Prostate gland (tissue), 2 donors: ENCODE measurements around the gene SPAG4. TPM values are rescaled to one million over a fixed set of nuclear protein-coding genes. Genes with fewer than 3 reads are reported as not detected.

Experiments used
- DNase-seq: peaks from one replicate; pipeline ENCODE4 v3.0.0-alpha.2; 2019; ENCODE audit warnings: low spot score
- H3K27ac ChIP-seq, 2 donors: fragments of 200-600 bp; sonication (generic); 2 replicates each; pipeline ENCODE4 v1.5.1; 2017 to 2019
- H3K27me3 ChIP-seq: fragments of 200-600 bp; sonication (generic); replicated peaks from 2 replicates; pipeline ENCODE4 v1.5.1; 2019; ENCODE audit not compliant: insufficient read depth
- H3K36me3 ChIP-seq, 2 donors: fragments of 200-600 bp; sonication (generic); 1 replicate in 1 of 2; 2 replicates in 1 of 2; pipeline versions ENCODE4 v1.5.1 to v1.8.1; 2017 to 2019
- H3K4me1 ChIP-seq: fragments of 200-600 bp; sonication (generic); replicated peaks from 2 replicates; pipeline ENCODE4 v1.5.1; 2019
- H3K4me3 ChIP-seq, 2 donors: fragments of 200-600 bp; sonication (generic); 2 replicates each; pipeline ENCODE4 v1.5.1; 2017 to 2019
- H3K9me3 ChIP-seq: fragments of 200-600 bp; sonication (generic); 2 replicates; pipeline ENCODE4 v1.5.1; 2017
- CTCF ChIP-seq, 4 experiments: fragments of 200-600 bp in 2 of 4; fragments of 450-650 bp in 2 of 4; sonication (generic) in 2 of 4; IDR thresholded peaks; 1 replicate in 3 of 4; 2 replicates in 1 of 4; pipeline ENCODE4 v1.5.1; 2016 to 2019; ENCODE audit warnings: antibody characterized with exemption in 4 of 4, mild to moderate bottlenecking in 2 of 4, moderate library complexity in 2 of 4
- POLR2A ChIP-seq: fragments of 450-650 bp; IDR thresholded peaks from one replicate; pipeline ENCODE4 v1.6.1; 2016; ENCODE audit warnings: antibody characterized with exemption, mild to moderate bottlenecking
- POLR2AphosphoS5 ChIP-seq: sonication (generic); formaldehyde crosslinking; IDR thresholded peaks from one replicate; pipeline ENCODE4 v1.6.1; 2017; ENCODE audit warnings: antibody characterized with exemption
- WGBS: methylation state at CpG from one replicate; pipeline ENCODE4 v1.1.5; 2018; 5-methylcytosine and 5-hydroxymethylcytosine counted together
- intact Hi-C: fragments of 100-400 bp; cut with DNase I; formaldehyde crosslinking; loops from one replicate; pipeline ENCODE4 v1.14.2; 2022
- total RNA-seq, 2 donors: library from RNA; depleted of rRNA; stranded (reverse); fragments of >200 nt; gene quantifications; one replicate each; pipeline ENCODE4 v1.1.0, GENCODE V29; 2016

The SPAG4 gene
- total RNA-seq, 2 donors from 2014 or later, result 0.91 to 10.4 TPM

GRCh38 chr20:35629427-35630145 lies 14.0 kb downstream of the SPAG4 start:
- intact Hi-C loops, result no loop called here
- Histone ChIP-seq H3K4me3 (no peak overlapping the region), H3K27me3 (no peaks in the 10 kb centered on the region), H3K27ac (no peak overlapping the region), H3K36me3 (peaks cover 9 to 33% of the 10 kb centered on the region in 2 donors), H3K9me3 (no peaks in the 10 kb centered on the region), H3K4me1 (no peaks in the 10 kb centered on the region)
- 94% methylated on average over 12 of the region's 12 CpGs for WGBS
- no peak for DNase-seq
- TF ChIP-seq POLR2A (no peak), POLR2AphosphoS5 (no peak), CTCF (IDR thresholded peaks at IDR 0.05) (no peak)

DNA sequence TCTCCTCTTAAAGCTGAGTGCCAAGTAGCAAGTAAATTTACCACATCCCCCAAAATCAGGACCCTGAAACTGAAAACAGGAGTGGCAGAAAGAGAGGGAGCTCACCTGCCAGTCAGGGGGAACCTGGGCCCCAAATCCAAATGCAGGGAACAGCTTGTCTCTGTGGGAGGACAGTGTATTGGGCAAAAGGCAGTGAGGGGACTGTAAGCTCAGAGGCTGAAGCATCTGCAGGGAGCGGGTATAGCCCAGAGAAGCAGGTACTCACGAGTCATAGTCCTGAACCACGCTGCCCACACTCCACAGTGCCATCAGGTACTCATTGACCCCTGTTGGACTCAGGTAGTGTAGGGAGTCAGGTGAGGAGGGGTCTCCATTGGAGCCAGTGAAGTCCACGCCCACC lies 15.0 kb downstream of the SPAG4 start:
- peaks cover 9 to 29% of the 10 kb centered on the region in 2 donors for H3K36me3 ChIP-seq
- 92% methylated on average over 3 of the region's 4 CpGs for WGBS
- no peak for DNase-seq
- intact Hi-C loops, result no loop called here
- H3K4me1 ChIP-seq, result no peaks in the 10 kb centered on the region
- H3K27ac ChIP-seq, result no peak overlapping the region
- TF ChIP-seq POLR2A (no peak), CTCF (IDR thresholded peaks at IDR 0.05) (no peak)
- no peaks in the 10 kb centered on the region for H3K9me3 ChIP-seq
- no peak overlapping the region for H3K4me3 ChIP-seq
- no peaks in the 10 kb centered on the region for H3K27me3 ChIP-seq

DNA sequence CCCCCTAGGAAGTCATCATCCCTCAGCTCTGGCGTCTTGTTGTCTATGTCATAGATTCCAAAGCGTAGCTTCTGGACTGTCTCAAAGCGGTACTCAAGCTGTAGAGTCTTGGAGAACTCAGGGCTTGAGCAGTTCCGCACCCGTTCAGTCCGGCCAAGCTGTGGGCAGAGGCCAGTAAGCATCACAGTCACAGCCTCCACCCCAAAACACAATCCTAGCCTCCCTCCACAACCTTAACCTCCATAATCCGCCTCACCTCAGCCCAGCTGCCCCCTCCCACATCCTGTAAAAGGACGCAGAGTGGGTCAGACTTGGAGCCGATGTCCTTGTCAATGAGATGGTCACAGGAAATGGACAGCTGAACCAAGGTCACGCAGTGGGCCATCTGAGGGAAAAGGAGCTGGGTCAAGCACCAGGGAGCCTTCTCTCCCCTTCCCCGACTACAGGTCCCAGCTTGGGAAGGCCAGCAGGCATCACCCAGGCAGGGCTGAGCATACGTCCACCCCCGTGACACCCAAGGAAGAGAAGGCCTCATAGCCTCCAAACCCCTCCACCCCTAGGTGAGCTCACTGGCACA lies 17.0 kb downstream of the SPAG4 start:
- no peak for TF ChIP-seq CTCF (IDR thresholded peaks at IDR 0.05)
- no peak for TF ChIP-seq POLR2AphosphoS5
- TF ChIP-seq POLR2A, result no peak
- Histone ChIP-seq H3K4me1 (no peaks in the 10 kb centered on the region), H3K9me3 (no peaks in the 10 kb centered on the region), H3K36me3 (peaks cover 4 to 17% of the 10 kb centered on the region in 2 donors), H3K27me3 (no peaks in the 10 kb centered on the region), H3K27ac (no peak overlapping the region), H3K4me3 (no peak overlapping the region)
- WGBS, result 96% methylated on average over 13 of the region's 13 CpGs
- intact Hi-C loops, result no loop called here
- no peak for DNase-seq

- H3K9me3 ChIP-seq, result no peaks in the 10 kb centered on the region
- H3K27me3 ChIP-seq, result no peaks in the 10 kb centered on the region
- intact Hi-C loops, result no loop called here
- no peak for DNase-seq
- H3K4me3 ChIP-seq, result no peak overlapping the region
- no peaks in the 10 kb centered on the region for H3K4me1 ChIP-seq
- WGBS, result 84% methylated on average over 4 of the region's 4 CpGs
- peaks cover 4 to 14% of the 10 kb centered on the region in 2 donors for H3K36me3 ChIP-seq
- TF ChIP-seq POLR2A (no peak), CTCF (IDR thresholded peaks at IDR 0.05) (no peak), POLR2AphosphoS5 (no peak)
- H3K27ac ChIP-seq, result no peak overlapping the region
Observed at GRCh38 chr20:35635652-35636051, 20.0 kb downstream of the SPAG4 start.

- H3K27me3 ChIP-seq, result no peaks in the 10 kb centered on the region
- 93% methylated on average over 2 of the region's 2 CpGs for WGBS
- no peaks in the 10 kb centered on the region for H3K9me3 ChIP-seq
- DNase-seq, result no peak
- H3K4me1 ChIP-seq, result no peaks in the 10 kb centered on the region
- H3K36me3 ChIP-seq, result peaks cover 4 to 10% of the 10 kb centered on the region in 2 donors
- H3K27ac ChIP-seq, result no peak overlapping the region
- H3K4me3 ChIP-seq, result no peak overlapping the region
- TF ChIP-seq CTCF (IDR thresholded peaks at IDR 0.05), result no peak
- intact Hi-C loops, result no loop called here
Observed at GRCh38 chr20:35636095-35636494, 20.5 kb downstream of the SPAG4 start.
